GM12878 (cell line): ENCODE measurements around the gene SCD5. TPM values are rescaled to one million over a fixed set of nuclear protein-coding genes. Genes with fewer than 3 reads are reported as not detected.

Experiments
- ATAC-seq: fragments of 200-7000 bp; cut with Tn5 transposase; 3 replicates; pipeline ENCODE4 v1.9.1; 2020; ENCODE audit warnings: mild to moderate bottlenecking, moderate library complexity
- BruUV-seq: library from RNA; stranded (reverse); fragments of 400-500 nt; replicated peaks from 2 replicates; lab custom pipeline; 2021; lab: Mats Ljungman, UMichigan
- CTCF ChIA-PET: fragments of 300-600 bp; sonication (Branson Sonifier 250); formaldehyde crosslinking; extraction: SDS; loops from one replicate; lab custom pipeline; 2021; ENCODE audit warnings: inconsistent platforms; lab: Yijun Ruan, JAX
- POLR2A ChIA-PET: fragments of 350-600 bp; formaldehyde crosslinking; extraction: SDS; loops from one replicate; lab custom pipeline; 2021; ENCODE audit warnings: inconsistent platforms; lab: Charles Lee
- RAD21 ChIA-PET: fragments of 300-600 bp; sonication (Branson Sonifier 250); formaldehyde crosslinking; loops from one replicate; lab custom pipeline; 2023; ENCODE audit warnings: antibody characterized with exemption; ENCODE audit not compliant: unreplicated experiment; lab: Charles Lee
- SMC1A ChIA-PET: fragments of 300-600 bp; sonication (Branson Sonifier 250); formaldehyde crosslinking; loops from one replicate; lab custom pipeline; 2023; ENCODE audit not compliant: unreplicated experiment, uncharacterized antibody; lab: Charles Lee
- DNase-seq: peaks from one replicate; pipeline ENCODE4 v3.0.0-alpha.2; 2011; ENCODE audit warnings: low read depth, low spot score
- FAIRE-seq: peaks from 3 replicates; lab custom pipeline; 2011; peaks lifted over from hg19 to GRCh38; lab: Jason Lieb, UNC
- H2AFZ ChIP-seq: 2 replicates; pipeline ENCODE4 v1.6.0; 2011; ENCODE audit warnings: low read depth, low read length, control low read depth; ENCODE audit not compliant: control insufficient read depth
- H3K27ac ChIP-seq: 2 replicates; pipeline ENCODE4 v1.5.1; 2011; ENCODE audit warnings: control low read depth; ENCODE audit not compliant: control insufficient read depth, insufficient read depth
- H3K27me3 ChIP-seq, 2 experiments: replicated peaks in 1 of 2; 2 replicates each; pipeline versions ENCODE4 v1.6.0 to v1.6.1; 2011; ENCODE audit warnings: low read length in 1 of 2; ENCODE audit not compliant: control insufficient read depth in 2 of 2, insufficient read depth in 2 of 2
- H3K36me3 ChIP-seq, 2 experiments: 2 replicates each; pipeline ENCODE4 v1.5.1; 2011; ENCODE audit warnings: low read length in 1 of 2; ENCODE audit not compliant: control insufficient read depth in 2 of 2, insufficient read depth in 2 of 2
- H3K4me1 ChIP-seq: 2 replicates; pipeline ENCODE4 v1.6.1; 2011; ENCODE audit warnings: mild to moderate bottlenecking, low read length, moderate library complexity, mixed read lengths; ENCODE audit not compliant: control insufficient read depth, insufficient read depth
- H3K4me2 ChIP-seq: 2 replicates; pipeline ENCODE4 v1.6.0; 2011; ENCODE audit warnings: control low read depth; ENCODE audit not compliant: control insufficient read depth, insufficient read depth
- H3K4me3 ChIP-seq: fragments of 200-600 bp; sonication (generic); 2 replicates; pipeline ENCODE4 v1.5.1; 2016
- H3K79me2 ChIP-seq: 2 replicates; pipeline ENCODE4 v1.6.0; 2011; ENCODE audit warnings: low read length; ENCODE audit not compliant: control insufficient read depth, insufficient read depth
- H3K9ac ChIP-seq: 2 replicates; pipeline ENCODE4 v1.8.0; 2011; ENCODE audit warnings: low read length, control low read depth, mixed read lengths; ENCODE audit not compliant: control insufficient read depth, insufficient read depth
- H3K9me3 ChIP-seq: replicated peaks from 3 replicates; pipeline ENCODE4 v1.5.1; 2011; ENCODE audit warnings: mild to moderate bottlenecking, low read length; ENCODE audit not compliant: control insufficient read depth, insufficient read depth
- H4K20me1 ChIP-seq: 2 replicates; pipeline ENCODE4 v1.6.0; 2011; ENCODE audit not compliant: control insufficient read depth, insufficient read depth
- BCL11A ChIP-seq: IDR thresholded peaks from 2 replicates; pipeline ENCODE4 v1.6.1; 2011; ENCODE audit warnings: low read depth, low read length
- BCLAF1 ChIP-seq: fragments of 450-650 bp; IDR thresholded peaks from 2 replicates; pipeline ENCODE4 v1.6.1; 2017; ENCODE audit warnings: antibody characterized with exemption, mild to moderate bottlenecking, moderate library complexity
- IKZF2 ChIP-seq, 2 experiments: fragments of 450-650 bp; IDR thresholded peaks; 2 replicates each; pipeline ENCODE4 v1.6.1; 2017; ENCODE audit warnings: mild to moderate bottlenecking in 2 of 2, moderate library complexity in 2 of 2
- MTA2 ChIP-seq: fragments of 450-650 bp; IDR thresholded peaks from 2 replicates; pipeline ENCODE4 v1.6.1; 2016; ENCODE audit warnings: low read depth, mild to moderate bottlenecking, moderate library complexity
- POLR2AphosphoS2 ChIP-seq: IDR thresholded peaks from 2 replicates; pipeline ENCODE4 v1.6.1; 2011; ENCODE audit warnings: low read depth, mild to moderate bottlenecking, low read length, improper control_type of control experiment, moderate library complexity
- WGBS: methylation state at CpG from one replicate; pipeline ENCODE4 v1.1.6; 2016; ENCODE audit warnings: low lambda C conversion rate; ENCODE audit not compliant: insufficient replicate concordance, insufficient coverage; ENCODE audit errors: missing lambda C conversion rate; 5-methylcytosine and 5-hydroxymethylcytosine counted together
- in situ Hi-C: fragments of 300-500 bp; cut with MboI; formaldehyde crosslinking; loops from 9 replicates; pipeline ENCODE4 v1.14.3; 2018; ENCODE audit warnings: mixed read lengths
- intact Hi-C: fragments of 100-400 bp; cut with micrococcal nuclease; formaldehyde crosslinking; loops from one replicate; pipeline ENCODE4 v1.14.2; 2022; ENCODE audit not compliant: unreplicated experiment
- polyA plus RNA-seq, 11 experiments: library from polyadenylated mRNA; depleted of rRNA in 4 of 11; unstranded in 6 of 11; stranded (reverse) in 5 of 11; fragments of >200 nt; fragmentation: Nextera tagmentation in 4 of 11; fragmentation: Illumina TruSeq in 1 of 11; extraction: Ambion mirVana in 4 of 11; extraction: Trizol in 1 of 11; gene quantifications; 1 replicate in 1 of 11; 2 replicates in 10 of 11; pipeline versions ENCODE4 v1.2.1 to v1.2.3, GENCODE V29; 2011 to 2016; ENCODE audit warnings: inconsistent platforms in 2 of 11, missing spikeins in 2 of 11, low read depth in 1 of 11
- total RNA-seq, 4 experiments: library from RNA; depleted of rRNA in 3 of 4; stranded (reverse); fragments of >200 nt in 3 of 4; fragmentation: Illumina TruSeq in 1 of 4; extraction: Trizol in 1 of 4; gene quantifications; 2 replicates each; pipeline versions ENCODE4 v1.2.1 to v1.2.3, GENCODE V29; 2013 to 2021
- TF ChIP-seq, protein P1 (sequence below): fragments of 450-650 bp; IDR thresholded peaks from 2 replicates; pipeline ENCODE4 v1.6.1; 2017; ENCODE audit warnings: mild to moderate bottlenecking, moderate library complexity

Gene SCD5
- total and polyA plus RNA-seq, 10 of the 15 experiments (the other 5 are each of a cell fraction or from before 2014, with no cell fraction given), result 2.4 to 15.0 (median 4.2) TPM

DNA sequence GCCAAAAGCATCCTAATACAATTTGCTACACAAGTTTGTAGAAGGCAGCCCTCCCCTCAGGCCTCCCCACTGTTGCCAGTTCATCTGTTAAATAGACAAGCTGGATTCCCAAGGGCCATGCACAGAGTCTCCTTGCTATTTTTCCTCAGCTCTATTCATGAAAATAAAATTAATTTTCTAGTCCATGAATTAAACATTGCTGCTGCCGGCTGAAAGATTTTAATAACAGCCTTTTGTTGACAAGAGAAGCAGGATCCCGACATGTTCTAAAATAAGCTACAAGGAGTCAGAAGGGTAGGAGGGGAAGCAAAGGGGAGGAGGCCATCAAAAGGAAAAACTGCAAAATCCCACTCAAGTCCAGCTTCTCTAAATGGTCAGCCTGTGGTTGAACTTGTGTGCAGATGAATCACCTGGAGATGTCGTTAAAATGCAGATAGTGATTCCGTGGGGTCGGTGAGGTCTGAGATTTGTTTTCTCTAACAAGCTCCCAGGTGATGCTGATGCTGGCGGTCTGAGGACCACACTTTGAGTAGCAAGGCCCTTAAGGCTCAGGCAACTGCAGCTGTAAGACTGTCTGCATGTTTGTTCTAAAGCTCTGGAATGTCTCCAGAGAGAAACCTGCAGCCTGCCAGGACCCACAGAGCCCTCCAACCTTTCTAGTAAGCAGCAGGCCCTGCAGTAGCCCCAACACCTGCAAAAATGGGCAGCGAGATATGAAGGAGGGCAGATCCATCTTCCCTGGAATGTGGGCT, 9.4 kb downstream of the SCD5 start:
- DNase-seq (no peak), ATAC-seq (no peak), FAIRE-seq (no peak)
- TF ChIP-seq BCL11A (no peak), MTA2 (no peak), POLR2AphosphoS2 (no peak), BCLAF1 (no peak), IKZF2 (IDR thresholded peaks at IDR 0.05) (no peak)
- TF ChIP-seq, protein P1, sequence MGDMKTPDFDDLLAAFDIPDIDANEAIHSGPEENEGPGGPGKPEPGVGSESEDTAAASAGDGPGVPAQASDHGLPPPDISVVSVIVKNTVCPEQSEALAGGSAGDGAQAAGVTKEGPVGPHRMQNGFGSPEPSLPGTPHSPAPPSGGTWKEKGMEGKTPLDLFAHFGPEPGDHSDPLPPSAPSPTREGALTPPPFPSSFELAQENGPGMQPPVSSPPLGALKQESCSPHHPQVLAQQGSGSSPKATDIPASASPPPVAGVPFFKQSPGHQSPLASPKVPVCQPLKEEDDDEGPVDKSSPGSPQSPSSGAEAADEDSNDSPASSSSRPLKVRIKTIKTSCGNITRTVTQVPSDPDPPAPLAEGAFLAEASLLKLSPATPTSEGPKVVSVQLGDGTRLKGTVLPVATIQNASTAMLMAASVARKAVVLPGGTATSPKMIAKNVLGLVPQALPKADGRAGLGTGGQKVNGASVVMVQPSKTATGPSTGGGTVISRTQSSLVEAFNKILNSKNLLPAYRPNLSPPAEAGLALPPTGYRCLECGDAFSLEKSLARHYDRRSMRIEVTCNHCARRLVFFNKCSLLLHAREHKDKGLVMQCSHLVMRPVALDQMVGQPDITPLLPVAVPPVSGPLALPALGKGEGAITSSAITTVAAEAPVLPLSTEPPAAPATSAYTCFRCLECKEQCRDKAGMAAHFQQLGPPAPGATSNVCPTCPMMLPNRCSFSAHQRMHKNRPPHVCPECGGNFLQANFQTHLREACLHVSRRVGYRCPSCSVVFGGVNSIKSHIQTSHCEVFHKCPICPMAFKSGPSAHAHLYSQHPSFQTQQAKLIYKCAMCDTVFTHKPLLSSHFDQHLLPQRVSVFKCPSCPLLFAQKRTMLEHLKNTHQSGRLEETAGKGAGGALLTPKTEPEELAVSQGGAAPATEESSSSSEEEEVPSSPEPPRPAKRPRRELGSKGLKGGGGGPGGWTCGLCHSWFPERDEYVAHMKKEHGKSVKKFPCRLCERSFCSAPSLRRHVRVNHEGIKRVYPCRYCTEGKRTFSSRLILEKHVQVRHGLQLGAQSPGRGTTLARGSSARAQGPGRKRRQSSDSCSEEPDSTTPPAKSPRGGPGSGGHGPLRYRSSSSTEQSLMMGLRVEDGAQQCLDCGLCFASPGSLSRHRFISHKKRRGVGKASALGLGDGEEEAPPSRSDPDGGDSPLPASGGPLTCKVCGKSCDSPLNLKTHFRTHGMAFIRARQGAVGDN, result no peak
- 50% methylated on average over 7 of the region's 7 CpGs for WGBS
- ChIA-PET SMC1A (no interaction called here), RAD21 (interaction anchor here (0.8 kb wide), 1 partner anchor 11 kb away, joined by 3 read pairs; no protein-coding TSS in a partner anchor), POLR2A (no interaction called here), CTCF (interaction anchor here (0.8 to 1.4 kb wide), 2 partner anchors 11 to 50 kb away, joined by 3 to 4 read pairs; no protein-coding TSS in a partner anchor)
- intact Hi-C loops, result no loop called here
- no peak overlapping the region for H3K27ac ChIP-seq
- H3K9ac ChIP-seq, result no peak overlapping the region
- H3K4me1 ChIP-seq, result no peaks in the 10 kb centered on the region
- H3K79me2 ChIP-seq, result no peaks in the 10 kb centered on the region
- H4K20me1 ChIP-seq, result no peaks in the 10 kb centered on the region
- H3K36me3 ChIP-seq, result no peaks in the 10 kb centered on the region
- H3K4me3 ChIP-seq, result no peak overlapping the region
- no TSS peak for BruUV-seq
- no peaks in the 10 kb centered on the region for H3K27me3 ChIP-seq
- no peak overlapping the region for H3K4me2 ChIP-seq
- in situ Hi-C loops, result no loop called here
- no peak overlapping the region for H2AFZ ChIP-seq
- no peaks in the 10 kb centered on the region for H3K9me3 ChIP-seq
